Measurements from ENCODE around the gene DDX25. TPM values are rescaled to one million over a fixed set of nuclear protein-coding genes. Genes with fewer than 3 reads are reported as not detected.

DDX25 gene
- total and polyA plus RNA-seq, 9 of the 15 experiments (the other 6 are each of a cell fraction or from before 2014, with no cell fraction given): not detected

DNA sequence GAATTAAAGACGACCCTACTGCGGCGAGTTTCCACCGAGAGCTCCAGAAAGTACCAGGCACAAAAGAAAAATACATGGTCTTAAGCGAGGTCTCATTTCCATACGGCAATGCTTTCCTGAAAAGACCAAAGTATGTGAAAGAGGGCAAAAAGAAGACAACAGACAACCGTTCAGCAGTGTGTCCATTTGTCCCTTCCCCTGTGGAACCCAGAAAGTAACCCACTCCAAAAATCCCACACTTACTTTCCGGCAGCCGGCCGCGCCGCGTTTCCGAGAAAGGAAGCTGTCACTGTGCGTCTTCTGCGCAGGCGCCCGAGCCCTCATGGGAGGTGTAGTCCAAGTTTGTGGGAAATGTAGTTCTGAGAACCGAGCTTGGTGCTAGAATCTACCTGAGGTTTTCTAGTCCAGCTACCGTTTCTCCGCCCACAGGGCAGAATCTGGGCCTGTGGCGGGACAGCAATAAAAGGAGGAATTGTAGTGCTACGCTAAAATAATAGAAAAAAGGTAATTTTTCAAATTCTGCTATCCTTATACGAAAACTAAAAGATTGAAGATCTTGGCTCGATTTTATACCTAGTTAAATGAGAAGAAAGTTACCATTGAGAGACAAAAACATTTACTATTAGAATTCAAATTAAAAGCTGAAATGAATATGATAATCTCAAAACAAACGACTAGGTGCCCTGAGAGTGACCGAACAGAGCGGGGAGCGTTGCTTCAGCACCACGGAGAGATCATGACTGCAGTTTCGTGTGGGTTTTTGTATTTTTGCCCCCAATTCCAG, 1.2 kb upstream of the DDX25 start, which contains the start of gene PUS3 (continued):
- no peak for TF ChIP-seq ZNF197 (CRISPR knock-in tag; IDR thresholded peaks at IDR 0.05; ENCODE audit: low read depth)
- no peak for TF ChIP-seq CCAR2 (IDR thresholded peaks at IDR 0.05; ENCODE audit: low read depth, low read length)
- TF ChIP-seq SLC30A9 (CRISPR knock-in tag; IDR thresholded peaks at IDR 0.05): no peak
- no peak for TF ChIP-seq U2AF1 (optimal IDR thresholded peaks at IDR 0.05; ENCODE audit: low read depth, low read length)
- TF ChIP-seq, protein P1, sequence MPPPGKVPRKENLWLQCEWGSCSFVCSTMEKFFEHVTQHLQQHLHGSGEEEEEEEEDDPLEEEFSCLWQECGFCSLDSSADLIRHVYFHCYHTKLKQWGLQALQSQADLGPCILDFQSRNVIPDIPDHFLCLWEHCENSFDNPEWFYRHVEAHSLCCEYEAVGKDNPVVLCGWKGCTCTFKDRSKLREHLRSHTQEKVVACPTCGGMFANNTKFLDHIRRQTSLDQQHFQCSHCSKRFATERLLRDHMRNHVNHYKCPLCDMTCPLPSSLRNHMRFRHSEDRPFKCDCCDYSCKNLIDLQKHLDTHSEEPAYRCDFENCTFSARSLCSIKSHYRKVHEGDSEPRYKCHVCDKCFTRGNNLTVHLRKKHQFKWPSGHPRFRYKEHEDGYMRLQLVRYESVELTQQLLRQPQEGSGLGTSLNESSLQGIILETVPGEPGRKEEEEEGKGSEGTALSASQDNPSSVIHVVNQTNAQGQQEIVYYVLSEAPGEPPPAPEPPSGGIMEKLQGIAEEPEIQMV (tag; conservative IDR thresholded peaks at IDR 0.05; ENCODE audit: low read depth): no peak
- no peak for TF ChIP-seq NBN (IDR thresholded peaks at IDR 0.05; ENCODE audit: low read depth)
- no peak for TF ChIP-seq ZNF217 (CRISPR knock-in tag; IDR thresholded peaks at IDR 0.05)

DNA sequence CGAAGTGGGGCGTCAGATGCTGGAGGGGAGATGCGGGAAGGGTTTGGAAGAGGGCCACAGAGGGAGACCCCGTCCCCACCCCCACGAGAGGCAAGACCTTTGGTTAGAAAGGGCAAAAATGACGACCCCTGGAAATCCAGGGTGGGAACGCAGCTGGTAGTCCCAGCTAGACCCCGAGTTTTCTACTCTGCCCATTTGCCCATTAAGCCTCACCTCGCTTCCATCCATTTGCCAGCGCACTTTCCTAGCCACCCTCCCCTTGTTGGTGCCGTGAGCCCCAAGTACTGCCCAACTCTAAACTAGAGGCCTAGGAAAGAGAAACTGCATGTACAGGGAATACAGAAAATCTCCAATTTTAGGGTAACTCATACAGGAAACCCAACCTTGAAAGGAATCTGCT, 370 bp downstream of the DDX25 start:
- no peak overlapping the region for H3K27ac ChIP-seq (ENCODE audit: extremely low read depth, low read depth, low read length)
- CTCF ChIA-PET (ENCODE audit: low intra/inter-chr PET ratio): no interaction called here

More for the DNA sequence above, 370 bp downstream of the DDX25 start:
- Histone ChIP-seq H3K79me2 (ENCODE audit: control insufficient read depth, insufficient read depth, low read length) (peaks cover 28% of the 10 kb centered on the region), H4K20me1 (replicated peaks; ENCODE audit: control insufficient read depth, insufficient read depth, low read length) (no peaks in the 10 kb centered on the region), H3K4me2 (ENCODE audit: insufficient read depth, low read length) (no peak overlapping the region), H3K4me3 (no peak overlapping the region), H2AFZ (ENCODE audit: low read depth, low read length) (no peak overlapping the region), H3K9ac (ENCODE audit: insufficient read depth in 1 of 2, low read depth in 2 of 2, low read length in 2 of 2) (no peak overlapping the region), H3K4me1 (replicated peaks in 1 of 2; ENCODE audit: control insufficient read depth in 2 of 2, insufficient read depth in 2 of 2, low read length in 2 of 2) (peaks cover 0 to 6% of the 10 kb centered on the region in 2 experiments; a peak in 2 of 5 replicates), H3K36me3 (ENCODE audit: control insufficient read depth, insufficient read depth, low read length) (peaks cover 16% of the 10 kb centered on the region), H3K27me3 (ENCODE audit: control insufficient read depth in 2 of 2, insufficient read depth in 2 of 2, low read length in 2 of 2) (peaks cover 11 to 24% of the 10 kb centered on the region in 2 experiments; a peak in 4 of 5 replicates), H3K9me3 (replicated peaks; ENCODE audit: control insufficient read depth, insufficient read depth, low read depth, low read length) (no peaks in the 10 kb centered on the region), H3K9me1 (ENCODE audit: control insufficient read depth, insufficient read depth, low read length) (no peaks in the 10 kb centered on the region)
- intact Hi-C loops (cut with micrococcal nuclease) (no loop called here), in situ Hi-C loops (cut with MboI) (no loop called here)
- DNase-seq (ENCODE audit: extremely low read depth in 1 of 4, low spot score in 3 of 4) (no peak), FAIRE-seq (no peak), ATAC-seq (no peak)
- 23% methylated on average over 8 of the region's 11 CpGs for WGBS (ENCODE audit: insufficient coverage, low coverage, missing lambda C conversion rate)
- POLR2A ChIA-PET: no interaction called here
- TF ChIP-seq, protein P2, sequence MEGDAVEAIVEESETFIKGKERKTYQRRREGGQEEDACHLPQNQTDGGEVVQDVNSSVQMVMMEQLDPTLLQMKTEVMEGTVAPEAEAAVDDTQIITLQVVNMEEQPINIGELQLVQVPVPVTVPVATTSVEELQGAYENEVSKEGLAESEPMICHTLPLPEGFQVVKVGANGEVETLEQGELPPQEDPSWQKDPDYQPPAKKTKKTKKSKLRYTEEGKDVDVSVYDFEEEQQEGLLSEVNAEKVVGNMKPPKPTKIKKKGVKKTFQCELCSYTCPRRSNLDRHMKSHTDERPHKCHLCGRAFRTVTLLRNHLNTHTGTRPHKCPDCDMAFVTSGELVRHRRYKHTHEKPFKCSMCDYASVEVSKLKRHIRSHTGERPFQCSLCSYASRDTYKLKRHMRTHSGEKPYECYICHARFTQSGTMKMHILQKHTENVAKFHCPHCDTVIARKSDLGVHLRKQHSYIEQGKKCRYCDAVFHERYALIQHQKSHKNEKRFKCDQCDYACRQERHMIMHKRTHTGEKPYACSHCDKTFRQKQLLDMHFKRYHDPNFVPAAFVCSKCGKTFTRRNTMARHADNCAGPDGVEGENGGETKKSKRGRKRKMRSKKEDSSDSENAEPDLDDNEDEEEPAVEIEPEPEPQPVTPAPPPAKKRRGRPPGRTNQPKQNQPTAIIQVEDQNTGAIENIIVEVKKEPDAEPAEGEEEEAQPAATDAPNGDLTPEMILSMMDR (IDR thresholded peaks at IDR 0.05 in 2 of 3, conservative IDR thresholded peaks at IDR 0.05 in 1 of 3; ENCODE audit: insufficient read depth in 2 of 3, low read depth in 1 of 3, low read length in 3 of 3): no peak
- TF ChIP-seq KAT8 (IDR thresholded peaks at IDR 0.05; ENCODE audit: low read depth) (no peak), MAFK (IDR thresholded peaks at IDR 0.05; ENCODE audit: low read length) (no peak), SRSF9 (IDR thresholded peaks at IDR 0.05; ENCODE audit: borderline replicate concordance, low read depth, low read length) (no peak), ZNF212 (CRISPR knock-in tag; IDR thresholded peaks at IDR 0.05) (no peak)
- TF ChIP-seq, protein P3, sequence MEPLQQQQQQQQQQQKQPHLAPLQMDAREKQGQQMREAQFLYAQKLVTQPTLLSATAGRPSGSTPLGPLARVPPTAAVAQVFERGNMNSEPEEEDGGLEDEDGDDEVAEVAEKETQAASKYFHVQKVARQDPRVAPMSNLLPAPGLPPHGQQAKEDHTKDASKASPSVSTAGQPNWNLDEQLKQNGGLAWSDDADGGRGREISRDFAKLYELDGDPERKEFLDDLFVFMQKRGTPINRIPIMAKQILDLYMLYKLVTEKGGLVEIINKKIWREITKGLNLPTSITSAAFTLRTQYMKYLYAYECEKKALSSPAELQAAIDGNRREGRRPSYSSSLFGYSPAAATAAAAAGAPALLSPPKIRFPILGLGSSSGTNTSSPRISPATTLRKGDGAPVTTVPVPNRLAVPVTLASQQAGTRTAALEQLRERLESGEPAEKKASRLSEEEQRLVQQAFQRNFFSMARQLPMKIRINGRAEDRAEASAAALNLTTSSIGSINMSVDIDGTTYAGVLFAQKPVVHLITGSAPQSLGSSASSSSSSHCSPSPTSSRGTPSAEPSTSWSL (CRISPR knock-in tag; IDR thresholded peaks at IDR 0.05; ENCODE audit: borderline replicate concordance): no peak
- TF ChIP-seq, protein P4, sequence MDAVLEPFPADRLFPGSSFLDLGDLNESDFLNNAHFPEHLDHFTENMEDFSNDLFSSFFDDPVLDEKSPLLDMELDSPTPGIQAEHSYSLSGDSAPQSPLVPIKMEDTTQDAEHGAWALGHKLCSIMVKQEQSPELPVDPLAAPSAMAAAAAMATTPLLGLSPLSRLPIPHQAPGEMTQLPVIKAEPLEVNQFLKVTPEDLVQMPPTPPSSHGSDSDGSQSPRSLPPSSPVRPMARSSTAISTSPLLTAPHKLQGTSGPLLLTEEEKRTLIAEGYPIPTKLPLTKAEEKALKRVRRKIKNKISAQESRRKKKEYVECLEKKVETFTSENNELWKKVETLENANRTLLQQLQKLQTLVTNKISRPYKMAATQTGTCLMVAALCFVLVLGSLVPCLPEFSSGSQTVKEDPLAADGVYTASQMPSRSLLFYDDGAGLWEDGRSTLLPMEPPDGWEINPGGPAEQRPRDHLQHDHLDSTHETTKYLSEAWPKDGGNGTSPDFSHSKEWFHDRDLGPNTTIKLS (IDR thresholded peaks at IDR 0.05; ENCODE audit: borderline replicate concordance, low read depth): no peak
- no TSS peak for BruUV-seq (replicated peaks)

All from K562 (cell line).